ENCODE results near the gene CD14.

The CD14 gene

DNA sequence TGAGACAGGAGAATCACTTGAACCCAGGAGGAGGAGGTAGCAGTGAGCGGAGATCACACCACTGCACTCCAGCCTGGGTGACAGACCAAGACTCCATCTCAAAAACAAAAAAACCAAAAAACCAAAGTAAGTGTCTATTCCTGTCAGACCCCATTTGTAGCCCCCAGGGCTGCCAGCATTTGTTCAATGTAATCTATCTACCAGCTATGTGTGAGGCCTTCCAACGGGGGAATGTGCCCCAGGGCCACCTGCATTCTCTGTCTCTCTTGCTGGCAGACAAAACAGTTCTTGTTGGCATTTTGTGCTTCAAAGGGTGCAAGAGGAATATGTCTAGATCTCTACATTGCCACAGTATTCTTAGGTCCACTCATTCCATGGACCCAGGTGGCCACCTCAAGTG is 34.1 kb downstream of the CD14 start:
- H3K79me2 ChIP-seq (ENCODE audit: insufficient read depth, low read length), result no peaks in the 10 kb centered on the region
- no peak overlapping the region for H2AFZ ChIP-seq (ENCODE audit: low read length)
- no peak overlapping the region for H3K27ac ChIP-seq (ENCODE audit: low read depth, low read length, poor library complexity, severe bottlenecking)
- H3K9ac ChIP-seq (ENCODE audit: low read length), result no peak overlapping the region
- no peaks in the 10 kb centered on the region for H3K27me3 ChIP-seq (ENCODE audit: insufficient read depth, low read length)
- H3K4me2 ChIP-seq (ENCODE audit: low read length), result no peak overlapping the region
- H3K4me3 ChIP-seq (ENCODE audit: low read depth, low read length, poor library complexity, severe bottlenecking), result no peak overlapping the region
- H3K4me1 ChIP-seq (ENCODE audit: insufficient read depth, low read length, severe bottlenecking), result no peaks in the 10 kb centered on the region
- H4K20me1 ChIP-seq (ENCODE audit: insufficient read depth, low read length), result no peaks in the 10 kb centered on the region
- TF ChIP-seq, protein P1, sequence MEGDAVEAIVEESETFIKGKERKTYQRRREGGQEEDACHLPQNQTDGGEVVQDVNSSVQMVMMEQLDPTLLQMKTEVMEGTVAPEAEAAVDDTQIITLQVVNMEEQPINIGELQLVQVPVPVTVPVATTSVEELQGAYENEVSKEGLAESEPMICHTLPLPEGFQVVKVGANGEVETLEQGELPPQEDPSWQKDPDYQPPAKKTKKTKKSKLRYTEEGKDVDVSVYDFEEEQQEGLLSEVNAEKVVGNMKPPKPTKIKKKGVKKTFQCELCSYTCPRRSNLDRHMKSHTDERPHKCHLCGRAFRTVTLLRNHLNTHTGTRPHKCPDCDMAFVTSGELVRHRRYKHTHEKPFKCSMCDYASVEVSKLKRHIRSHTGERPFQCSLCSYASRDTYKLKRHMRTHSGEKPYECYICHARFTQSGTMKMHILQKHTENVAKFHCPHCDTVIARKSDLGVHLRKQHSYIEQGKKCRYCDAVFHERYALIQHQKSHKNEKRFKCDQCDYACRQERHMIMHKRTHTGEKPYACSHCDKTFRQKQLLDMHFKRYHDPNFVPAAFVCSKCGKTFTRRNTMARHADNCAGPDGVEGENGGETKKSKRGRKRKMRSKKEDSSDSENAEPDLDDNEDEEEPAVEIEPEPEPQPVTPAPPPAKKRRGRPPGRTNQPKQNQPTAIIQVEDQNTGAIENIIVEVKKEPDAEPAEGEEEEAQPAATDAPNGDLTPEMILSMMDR (IDR thresholded peaks at IDR 0.05; ENCODE audit: low read length), result no peak
- no peak for TF ChIP-seq EZH2 (IDR thresholded peaks at IDR 0.05; ENCODE audit: borderline replicate concordance, low read length)
- no peaks in the 10 kb centered on the region for H3F3A ChIP-seq (ENCODE audit: insufficient read depth, low read length)
- no peaks in the 10 kb centered on the region for H3K36me3 ChIP-seq (ENCODE audit: insufficient read depth, low read length)
- no peaks in the 10 kb centered on the region for H3K9me3 ChIP-seq (ENCODE audit: low read length)
- H3K9me2 ChIP-seq (ENCODE audit: low read depth, low read length), result no peaks in the 10 kb centered on the region

DNA sequence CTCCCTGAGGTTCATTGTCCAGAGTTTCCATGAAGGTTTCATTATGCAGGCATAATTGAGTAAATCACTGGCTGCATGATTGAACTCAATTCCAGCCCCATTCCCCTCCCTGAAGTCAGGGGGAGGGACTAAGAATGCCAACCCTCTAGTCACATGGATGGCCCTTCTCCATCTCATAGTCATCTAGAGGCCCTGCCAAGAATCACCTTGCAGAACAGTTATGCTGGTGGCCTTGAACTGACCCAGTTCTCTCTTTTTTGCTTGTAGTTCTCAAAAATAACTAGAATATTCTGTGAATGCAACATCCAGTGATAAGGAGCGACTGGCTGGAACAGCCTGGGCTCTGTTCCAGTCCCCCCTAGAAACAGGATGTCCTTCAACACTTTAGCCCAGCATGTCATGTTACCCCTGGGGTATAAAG is 36.6 kb downstream of the CD14 start:
- Histone ChIP-seq H3K4me3 (ENCODE audit: low read depth, low read length, poor library complexity, severe bottlenecking) (no peak overlapping the region), H3K36me3 (ENCODE audit: insufficient read depth, low read length) (no peaks in the 10 kb centered on the region), H3K79me2 (ENCODE audit: insufficient read depth, low read length) (no peaks in the 10 kb centered on the region), H3K9me2 (ENCODE audit: low read depth, low read length) (no peaks in the 10 kb centered on the region), H4K20me1 (ENCODE audit: insufficient read depth, low read length) (no peaks in the 10 kb centered on the region), H2AFZ (ENCODE audit: low read length) (no peak overlapping the region), H3K9ac (ENCODE audit: low read length) (no peak overlapping the region), H3K27me3 (ENCODE audit: insufficient read depth, low read length) (no peaks in the 10 kb centered on the region), H3F3A (ENCODE audit: insufficient read depth, low read length) (no peaks in the 10 kb centered on the region), H3K27ac (ENCODE audit: low read depth, low read length, poor library complexity, severe bottlenecking) (no peak overlapping the region), H3K4me1 (ENCODE audit: insufficient read depth, low read length, severe bottlenecking) (no peaks in the 10 kb centered on the region), H3K9me3 (ENCODE audit: low read length) (no peaks in the 10 kb centered on the region), H3K4me2 (ENCODE audit: low read length) (no peak overlapping the region)
- TF ChIP-seq, protein P1 (IDR thresholded peaks at IDR 0.05; ENCODE audit: low read length), result no peak
- no peak for TF ChIP-seq EZH2 (IDR thresholded peaks at IDR 0.05; ENCODE audit: borderline replicate concordance, low read length)

DNA sequence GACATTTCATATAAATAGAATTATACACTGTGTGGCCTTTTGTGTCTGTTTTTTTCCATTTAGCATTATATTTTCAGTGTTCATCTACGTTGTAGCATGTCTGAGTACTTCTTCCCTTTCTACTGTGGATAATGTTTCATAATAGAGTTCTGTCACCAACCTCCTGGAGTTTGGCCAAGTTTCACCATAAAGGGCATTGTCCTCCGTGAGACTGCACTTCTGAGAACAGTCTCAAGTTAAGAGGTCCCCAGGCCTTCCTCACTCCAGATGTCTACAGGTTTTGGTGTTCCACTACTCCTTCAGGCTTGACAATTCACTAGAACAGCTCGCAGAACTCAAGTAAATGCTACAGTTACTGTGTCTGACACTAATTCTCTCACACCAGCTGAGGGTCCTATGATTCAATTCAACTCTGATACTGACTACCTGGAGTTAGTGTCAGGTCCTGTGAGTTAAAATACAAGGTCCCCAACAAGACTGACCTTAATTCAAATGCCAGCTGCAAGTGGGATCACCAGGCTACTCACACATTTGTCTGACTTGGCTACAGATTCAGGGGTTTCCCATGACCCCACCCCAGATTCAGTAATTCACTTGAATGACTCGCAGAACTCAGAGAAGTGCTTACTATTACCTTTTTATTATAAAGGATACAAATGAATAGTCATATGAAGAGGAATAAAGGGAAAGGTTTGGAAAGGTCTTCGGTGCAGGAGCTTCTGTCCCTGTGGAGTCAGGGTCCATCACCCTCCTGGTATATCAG is 37.3 kb downstream of the CD14 start:
- no peaks in the 10 kb centered on the region for H4K20me1 ChIP-seq (ENCODE audit: insufficient read depth, low read length)
- H3K4me2 ChIP-seq (ENCODE audit: low read length), result no peak overlapping the region
- H3K4me1 ChIP-seq (ENCODE audit: insufficient read depth, low read length, severe bottlenecking), result no peaks in the 10 kb centered on the region
- H3K4me3 ChIP-seq (ENCODE audit: low read depth, low read length, poor library complexity, severe bottlenecking), result no peak overlapping the region
- no peak overlapping the region for H3K9ac ChIP-seq (ENCODE audit: low read length)
- no peaks in the 10 kb centered on the region for H3K27me3 ChIP-seq (ENCODE audit: insufficient read depth, low read length)
- TF ChIP-seq, protein P1 (IDR thresholded peaks at IDR 0.05; ENCODE audit: low read length), result no peak
- TF ChIP-seq EZH2 (IDR thresholded peaks at IDR 0.05; ENCODE audit: borderline replicate concordance, low read length), result no peak
- H3K9me2 ChIP-seq (ENCODE audit: low read depth, low read length), result no peaks in the 10 kb centered on the region
- H3K36me3 ChIP-seq (ENCODE audit: insufficient read depth, low read length), result no peaks in the 10 kb centered on the region
- H2AFZ ChIP-seq (ENCODE audit: low read length), result no peak overlapping the region
- no peaks in the 10 kb centered on the region for H3F3A ChIP-seq (ENCODE audit: insufficient read depth, low read length)
- H3K79me2 ChIP-seq (ENCODE audit: insufficient read depth, low read length), result no peaks in the 10 kb centered on the region
- no peaks in the 10 kb centered on the region for H3K9me3 ChIP-seq (ENCODE audit: low read length)
- H3K27ac ChIP-seq (ENCODE audit: low read depth, low read length, poor library complexity, severe bottlenecking), result no peak overlapping the region

All from OCI-LY1 (cell line).